Muscle of leg (tissue), 11 donors: ENCODE data around the gene AKAP12. TPM values are rescaled to one million over a fixed set of nuclear protein-coding genes. Genes with fewer than 3 reads are reported as not detected.
"Not testable (repeated sequence)": the region's sequence is repeated elsewhere in the genome, so short reads cannot be mapped to it uniquely, and the experiment has no call there.

Experiments
- DNase-seq: peaks from one replicate; pipeline ENCODE4 v3.0.0; 2013
- H3K27ac ChIP-seq: one replicate; pipeline ENCODE4 v1.5.1; 2013; ENCODE audit warnings: mild to moderate bottlenecking, low read length, control low read depth
- H3K27me3 ChIP-seq: one replicate; pipeline ENCODE4 v1.6.1; 2013; ENCODE audit warnings: low read length; ENCODE audit not compliant: control insufficient read depth, insufficient read depth
- H3K36me3 ChIP-seq: one replicate; pipeline ENCODE4 v1.6.1; 2013; ENCODE audit warnings: low read length; ENCODE audit not compliant: control insufficient read depth, insufficient read depth
- H3K4me1 ChIP-seq: one replicate; pipeline ENCODE4 v1.6.1; 2013; ENCODE audit warnings: low read length; ENCODE audit not compliant: control insufficient read depth, insufficient read depth
- H3K4me3 ChIP-seq: one replicate; pipeline ENCODE4 v1.5.1; 2013; ENCODE audit warnings: low read length, control low read depth
- H3K9me3 ChIP-seq: replicated peaks from 2 replicates; pipeline ENCODE4 v1.6.1; 2013; ENCODE audit warnings: low read depth, low read length; ENCODE audit not compliant: control insufficient read depth
- WGBS: methylation state at CpG from one replicate; pipeline ENCODE4 v1.1.5; 2013; ENCODE audit warnings: missing lambda C conversion rate; ENCODE audit not compliant: insufficient coverage; 5-methylcytosine and 5-hydroxymethylcytosine counted together
- polyA plus RNA-seq, 8 donors: library from polyadenylated mRNA; unstranded; fragments of 120-200 nt; gene quantifications; one replicate each; pipeline versions ENCODE4 v1.2.1 to v1.2.3, GENCODE V29; 2013; ENCODE audit warnings: inconsistent platforms in 1 of 8, low replicate concordance in 1 of 8; ENCODE audit not compliant: insufficient read length in 8 of 8, insufficient read depth in 1 of 8
- total RNA-seq: library from RNA; stranded (reverse); fragments of 120-200 nt; gene quantifications from one replicate; pipeline ENCODE4 v1.2.4, GENCODE V29; 2013

Gene AKAP12
- total and polyA plus RNA-seq, 9 donors = 73.2 to 160 (median 123) TPM

DNA sequence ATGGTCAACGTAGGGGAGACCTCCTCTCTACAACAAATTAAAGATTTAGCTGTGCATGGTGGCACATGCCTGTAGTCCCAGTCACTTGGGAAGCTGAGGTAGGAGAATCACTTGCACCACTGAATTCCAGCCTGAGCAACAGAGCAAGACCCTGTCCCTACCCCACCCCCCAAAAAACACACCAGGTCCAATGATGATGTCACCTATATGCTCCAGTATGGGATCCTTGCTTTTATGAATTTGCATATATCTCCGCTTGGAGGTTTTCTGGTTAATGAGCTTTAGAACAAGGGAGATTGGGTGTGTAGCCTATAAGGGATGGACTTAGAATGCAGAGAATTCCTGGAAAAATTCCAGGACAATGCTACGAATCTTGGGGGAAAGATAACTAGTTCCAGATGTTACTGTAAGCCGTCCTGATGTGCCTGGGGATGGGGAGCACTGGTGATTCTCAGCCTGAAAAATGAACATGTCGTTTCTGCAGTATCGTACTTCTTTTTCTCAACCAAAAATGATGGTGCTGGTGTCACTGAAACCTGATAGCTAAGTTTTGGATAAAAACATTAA is 90.4 kb downstream of the AKAP12 start:
- peak; percentile 94 for DNase-seq
- H3K4me1 ChIP-seq = peaks cover 14% of the 10 kb centered on the region
- 10% methylated on average over 3 of the region's 6 CpGs for WGBS

DNA sequence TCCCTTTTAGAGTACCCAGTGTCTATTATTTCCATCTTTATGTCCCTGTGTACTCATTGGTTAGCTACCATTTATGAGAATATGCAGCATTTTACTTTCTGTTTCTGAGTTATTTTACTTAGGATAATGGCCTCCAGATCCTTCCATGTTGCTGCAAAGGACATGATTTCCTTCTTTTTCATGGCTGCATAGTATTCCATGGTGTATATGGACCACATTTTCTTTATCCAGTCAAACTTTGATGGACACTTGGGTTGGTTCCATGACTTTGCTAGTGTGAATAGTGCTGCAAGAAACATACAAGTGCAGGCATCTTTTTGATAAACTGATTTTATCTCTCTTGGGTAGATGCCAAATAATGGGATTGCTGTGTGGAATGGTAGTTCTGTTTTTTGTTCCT is 96.2 kb downstream of the AKAP12 start:
- Histone ChIP-seq H3K9me3 (no peaks in the 10 kb centered on the region), H3K4me1 (peaks cover 3% of the 10 kb centered on the region), H3K4me3 (no peak overlapping the region), H3K36me3 (peaks cover 9% of the 10 kb centered on the region), H3K27ac (no peak overlapping the region), H3K27me3 (no peaks in the 10 kb centered on the region)
- DNase-seq = no peak

More for the DNA sequence above, 90.4 kb downstream of the AKAP12 start:
- Histone ChIP-seq H3K27ac (peak overlapping the region; percentile 82), H3K9me3 (no peaks in the 10 kb centered on the region), H3K4me3 (no peak overlapping the region), H3K36me3 (peaks cover 9% of the 10 kb centered on the region), H3K27me3 (peaks cover 3% of the 10 kb centered on the region)

DNA sequence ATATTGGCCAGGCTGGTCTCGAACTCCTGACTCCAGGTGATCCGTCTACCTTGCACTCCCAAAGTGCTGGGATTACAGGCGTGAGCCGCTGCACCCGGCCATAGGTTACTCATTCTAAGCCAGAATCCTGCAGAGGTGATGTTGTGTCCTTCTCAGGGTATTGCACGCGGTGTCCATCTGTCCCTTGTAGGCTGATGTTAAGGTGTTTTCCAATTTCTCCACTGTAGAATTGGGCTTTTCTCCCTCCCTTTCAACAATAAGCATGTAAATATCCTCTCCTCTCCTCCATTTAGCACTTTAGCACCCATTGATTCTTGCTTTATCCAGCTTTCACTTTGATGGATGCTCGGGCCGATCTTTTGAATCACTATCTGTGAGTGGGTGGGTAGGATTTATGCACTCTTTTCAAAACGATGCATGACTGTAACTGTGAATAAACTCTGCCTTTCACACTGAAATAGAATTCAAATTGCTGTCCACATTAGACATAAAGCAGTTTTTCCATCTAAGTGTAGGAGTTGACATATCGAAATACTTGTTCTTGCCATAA is 99.0 kb downstream of the AKAP12 start:
- no peak for DNase-seq
- H3K27ac ChIP-seq = no peak overlapping the region
- H3K4me3 ChIP-seq = no peak overlapping the region
- H3K27me3 ChIP-seq = no peaks in the 10 kb centered on the region
- H3K9me3 ChIP-seq = no peaks in the 10 kb centered on the region
- H3K36me3 ChIP-seq = no peaks in the 10 kb centered on the region
- 100% methylated on average over 2 of the region's 11 CpGs for WGBS
- no peaks in the 10 kb centered on the region for H3K4me1 ChIP-seq

DNA sequence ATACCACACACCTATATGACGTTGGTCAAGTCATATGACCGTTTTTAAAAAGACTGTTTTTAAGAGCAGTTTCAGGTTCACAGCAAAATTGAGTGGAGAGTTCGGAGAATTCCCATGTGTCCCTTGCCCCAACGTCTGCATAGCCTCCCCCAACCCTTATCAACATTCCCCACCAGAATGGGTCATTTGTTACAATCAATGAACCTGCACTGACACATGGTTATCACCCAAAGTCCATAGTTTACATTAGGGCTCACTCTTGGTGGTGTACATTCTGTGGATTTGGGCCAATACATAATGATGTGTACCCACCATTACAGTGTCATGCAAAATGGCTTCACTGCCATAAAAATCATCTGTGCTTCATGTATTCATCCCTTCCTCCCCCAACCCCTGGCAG is 99.6 kb downstream of the AKAP12 start:
- Histone ChIP-seq H3K36me3 (no peaks in the 10 kb centered on the region), H3K9me3 (no peaks in the 10 kb centered on the region), H3K4me3 (no peak overlapping the region), H3K4me1 (no peaks in the 10 kb centered on the region), H3K27ac (no peak overlapping the region), H3K27me3 (no peaks in the 10 kb centered on the region)
- DNase-seq = no peak
- WGBS = 80% methylated on average over 1 of the region's 4 CpGs

DNA sequence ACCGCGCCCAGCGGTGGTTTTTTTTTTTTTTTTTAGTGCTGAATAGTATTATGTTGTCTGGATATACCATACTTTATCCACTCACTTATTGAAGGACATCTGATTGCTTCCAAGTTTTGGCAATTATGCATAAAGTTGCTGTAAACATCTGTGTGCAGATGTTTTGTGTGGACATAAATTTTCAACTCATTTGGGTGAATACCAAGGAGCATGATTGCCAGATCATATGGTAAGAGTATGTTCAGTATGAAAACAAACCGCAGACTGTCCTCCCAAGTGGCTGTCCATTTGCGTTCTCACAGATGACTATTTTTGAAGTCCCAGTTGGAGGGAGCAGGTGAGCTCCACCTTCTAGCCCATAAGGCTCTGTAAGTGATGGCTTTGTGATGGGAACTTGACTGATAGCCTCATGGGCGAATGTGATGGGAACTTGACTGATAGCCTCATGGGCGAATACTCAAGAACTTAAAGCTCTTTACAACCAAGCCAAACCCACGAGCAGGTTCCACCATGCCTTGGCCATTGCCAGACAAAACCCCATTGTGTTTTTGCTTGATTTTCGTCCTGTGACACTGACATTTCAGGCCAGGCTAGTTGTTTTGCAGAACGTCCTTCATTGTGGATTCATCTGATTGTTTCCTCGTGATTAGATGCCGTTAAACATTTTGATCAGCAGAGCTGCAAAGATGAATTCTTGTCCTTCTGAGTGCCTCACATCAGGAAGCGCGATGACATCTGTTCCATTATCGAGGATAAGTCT is 100.6 kb downstream of the AKAP12 start:
- DNase-seq = peak; percentile 93
- Histone ChIP-seq H3K4me1 (no peaks in the 10 kb centered on the region), H3K27ac (peak overlapping the region; percentile 20), H3K9me3 (no peaks in the 10 kb centered on the region), H3K36me3 (no peaks in the 10 kb centered on the region), H3K27me3 (no peaks in the 10 kb centered on the region), H3K4me3 (no peak overlapping the region)
- 61% methylated on average over 7 of the region's 15 CpGs for WGBS

DNA sequence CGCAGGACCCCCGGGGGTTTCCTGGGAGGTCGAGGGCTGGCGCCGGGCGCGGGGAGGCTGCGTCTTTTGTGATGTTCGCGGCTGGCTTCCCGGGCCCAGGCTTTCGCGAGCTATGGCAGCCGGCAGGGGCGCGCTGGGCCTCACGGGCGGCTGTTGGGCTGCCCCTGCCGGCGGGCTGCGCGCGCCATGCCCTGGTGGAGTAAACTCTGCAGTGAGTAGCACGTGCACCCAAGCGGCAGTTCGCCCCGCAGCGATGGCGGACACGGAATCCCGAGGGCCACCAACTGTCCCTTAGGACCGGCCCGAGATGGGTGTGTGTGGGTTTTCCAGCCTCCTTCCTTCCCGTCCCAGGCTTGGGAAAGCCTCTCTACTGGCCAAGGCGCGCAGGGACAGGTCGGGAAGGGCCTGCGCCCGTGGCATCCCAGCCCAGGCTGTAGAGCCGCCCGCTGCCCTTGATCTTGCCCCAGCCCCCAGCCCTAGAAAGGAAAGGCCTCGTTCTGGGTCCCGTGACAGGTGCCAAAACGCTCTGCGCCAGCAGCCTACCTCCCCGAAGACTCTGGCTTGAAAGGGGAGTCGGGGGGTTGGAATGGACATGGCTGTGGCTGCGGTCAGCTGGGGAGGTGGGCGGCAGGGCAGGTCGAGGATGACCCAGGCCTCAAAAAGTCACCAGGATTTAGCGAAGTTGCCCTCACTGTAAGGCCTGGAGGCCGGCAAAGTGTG is 101.9 kb downstream of the AKAP12 start:
- Histone ChIP-seq H3K36me3 (no peaks in the 10 kb centered on the region), H3K4me3 (no peak overlapping the region), H3K9me3 (no peaks in the 10 kb centered on the region), H3K27ac (no peak overlapping the region), H3K4me1 (no peaks in the 10 kb centered on the region), H3K27me3 (no peaks in the 10 kb centered on the region)
- no peak for DNase-seq
- 93% methylated on average over 51 of the region's 52 CpGs for WGBS

DNA sequence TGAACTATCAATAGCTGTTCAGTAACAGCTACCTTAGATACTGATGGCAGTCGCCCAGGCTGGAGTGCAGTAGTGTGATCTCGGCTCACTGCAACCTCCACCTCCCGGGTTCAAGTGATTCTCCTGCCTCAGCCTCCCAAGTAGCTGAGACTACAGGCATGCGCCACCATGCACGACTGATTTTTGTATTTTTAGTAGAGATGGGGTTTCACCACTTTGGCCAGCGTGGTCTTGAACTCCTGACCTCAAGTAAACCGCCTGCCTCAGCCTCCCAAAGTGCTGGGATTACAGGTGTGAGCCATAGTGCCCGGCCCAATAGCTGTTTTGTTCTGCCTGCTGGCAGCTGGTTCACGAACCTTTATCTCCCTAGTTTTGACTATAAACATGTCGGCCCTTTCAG is 103.0 kb downstream of the AKAP12 start:
- DNase-seq, H3K4me1 ChIP-seq, H3K27ac ChIP-seq, H3K36me3 ChIP-seq, H3K27me3 ChIP-seq, H3K4me3 ChIP-seq, H3K9me3 ChIP-seq: not testable (repeated sequence)
- WGBS = 100% methylated on average over 4 of the region's 10 CpGs

DNA sequence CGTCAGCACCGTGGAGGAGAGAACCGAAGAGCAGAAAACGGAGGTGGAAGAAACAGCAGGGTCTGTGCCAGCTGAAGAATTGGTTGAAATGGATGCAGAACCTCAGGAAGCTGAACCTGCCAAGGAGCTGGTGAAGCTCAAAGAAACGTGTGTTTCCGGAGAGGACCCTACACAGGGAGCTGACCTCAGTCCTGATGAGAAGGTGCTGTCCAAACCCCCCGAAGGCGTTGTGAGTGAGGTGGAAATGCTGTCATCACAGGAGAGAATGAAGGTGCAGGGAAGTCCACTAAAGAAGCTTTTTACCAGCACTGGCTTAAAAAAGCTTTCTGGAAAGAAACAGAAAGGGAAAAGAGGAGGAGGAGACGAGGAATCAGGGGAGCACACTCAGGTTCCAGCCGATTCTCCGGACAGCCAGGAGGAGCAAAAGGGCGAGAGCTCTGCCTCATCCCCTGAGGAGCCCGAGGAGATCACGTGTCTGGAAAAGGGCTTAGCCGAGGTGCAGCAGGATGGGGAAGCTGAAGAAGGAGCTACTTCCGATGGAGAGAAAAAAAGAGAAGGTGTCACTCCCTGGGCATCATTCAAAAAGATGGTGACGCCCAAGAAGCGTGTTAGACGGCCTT is 110.0 kb downstream of the AKAP12 start:
- H3K4me1 ChIP-seq = peaks cover 11% of the 10 kb centered on the region
- DNase-seq = no peak
- no peak overlapping the region for H3K27ac ChIP-seq
- no peaks in the 10 kb centered on the region for H3K27me3 ChIP-seq
- peaks cover 35% of the 10 kb centered on the region for H3K36me3 ChIP-seq
- H3K4me3 ChIP-seq = no peak overlapping the region
- 89% methylated on average over 19 of the region's 19 CpGs for WGBS
- no peaks in the 10 kb centered on the region for H3K9me3 ChIP-seq

DNA sequence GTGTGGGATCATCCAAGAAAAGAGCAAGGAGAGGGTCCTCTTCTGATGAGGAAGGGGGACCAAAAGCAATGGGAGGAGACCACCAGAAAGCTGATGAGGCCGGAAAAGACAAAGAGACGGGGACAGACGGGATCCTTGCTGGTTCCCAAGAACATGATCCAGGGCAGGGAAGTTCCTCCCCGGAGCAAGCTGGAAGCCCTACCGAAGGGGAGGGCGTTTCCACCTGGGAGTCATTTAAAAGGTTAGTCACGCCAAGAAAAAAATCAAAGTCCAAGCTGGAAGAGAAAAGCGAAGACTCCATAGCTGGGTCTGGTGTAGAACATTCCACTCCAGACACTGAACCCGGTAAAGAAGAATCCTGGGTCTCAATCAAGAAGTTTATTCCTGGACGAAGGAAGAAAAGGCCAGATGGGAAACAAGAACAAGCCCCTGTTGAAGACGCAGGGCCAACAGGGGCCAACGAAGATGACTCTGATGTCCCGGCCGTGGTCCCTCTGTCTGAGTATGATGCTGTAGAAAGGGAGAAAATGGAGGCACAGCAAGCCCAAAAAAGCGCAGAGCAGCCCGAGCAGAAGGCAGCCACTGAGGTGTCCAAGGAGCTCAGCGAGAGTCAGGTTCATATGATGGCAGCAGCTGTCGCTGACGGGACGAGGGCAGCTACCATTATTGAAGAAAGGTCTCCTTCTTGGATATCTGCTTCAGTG is 110.8 kb downstream of the AKAP12 start:
- Histone ChIP-seq H3K36me3 (peaks cover 35% of the 10 kb centered on the region), H3K9me3 (no peaks in the 10 kb centered on the region), H3K27me3 (no peaks in the 10 kb centered on the region), H3K27ac (no peak overlapping the region), H3K4me3 (no peak overlapping the region), H3K4me1 (peaks cover 11% of the 10 kb centered on the region)
- DNase-seq = no peak
- 93% methylated on average over 20 of the region's 20 CpGs for WGBS
